GM21423 (cell line): Measurements from ENCODE around the gene ATF7IP.
A peak's percentile ranks its signal among the peaks of the same experiment; 100 is the strongest.
"Not testable (repeated sequence)": the region's sequence is repeated elsewhere in the genome, so short reads cannot be mapped to it uniquely, and the experiment has no call there.

Source experiments
- ATAC-seq: cut with Tn5 transposase; IDR thresholded peaks from one replicate; pipeline ENCODE4 v1.9.1; 2021; ENCODE audit warnings: mild to moderate bottlenecking, moderate library complexity; ENCODE audit not compliant: unreplicated experiment

The ATF7IP gene, protein sequence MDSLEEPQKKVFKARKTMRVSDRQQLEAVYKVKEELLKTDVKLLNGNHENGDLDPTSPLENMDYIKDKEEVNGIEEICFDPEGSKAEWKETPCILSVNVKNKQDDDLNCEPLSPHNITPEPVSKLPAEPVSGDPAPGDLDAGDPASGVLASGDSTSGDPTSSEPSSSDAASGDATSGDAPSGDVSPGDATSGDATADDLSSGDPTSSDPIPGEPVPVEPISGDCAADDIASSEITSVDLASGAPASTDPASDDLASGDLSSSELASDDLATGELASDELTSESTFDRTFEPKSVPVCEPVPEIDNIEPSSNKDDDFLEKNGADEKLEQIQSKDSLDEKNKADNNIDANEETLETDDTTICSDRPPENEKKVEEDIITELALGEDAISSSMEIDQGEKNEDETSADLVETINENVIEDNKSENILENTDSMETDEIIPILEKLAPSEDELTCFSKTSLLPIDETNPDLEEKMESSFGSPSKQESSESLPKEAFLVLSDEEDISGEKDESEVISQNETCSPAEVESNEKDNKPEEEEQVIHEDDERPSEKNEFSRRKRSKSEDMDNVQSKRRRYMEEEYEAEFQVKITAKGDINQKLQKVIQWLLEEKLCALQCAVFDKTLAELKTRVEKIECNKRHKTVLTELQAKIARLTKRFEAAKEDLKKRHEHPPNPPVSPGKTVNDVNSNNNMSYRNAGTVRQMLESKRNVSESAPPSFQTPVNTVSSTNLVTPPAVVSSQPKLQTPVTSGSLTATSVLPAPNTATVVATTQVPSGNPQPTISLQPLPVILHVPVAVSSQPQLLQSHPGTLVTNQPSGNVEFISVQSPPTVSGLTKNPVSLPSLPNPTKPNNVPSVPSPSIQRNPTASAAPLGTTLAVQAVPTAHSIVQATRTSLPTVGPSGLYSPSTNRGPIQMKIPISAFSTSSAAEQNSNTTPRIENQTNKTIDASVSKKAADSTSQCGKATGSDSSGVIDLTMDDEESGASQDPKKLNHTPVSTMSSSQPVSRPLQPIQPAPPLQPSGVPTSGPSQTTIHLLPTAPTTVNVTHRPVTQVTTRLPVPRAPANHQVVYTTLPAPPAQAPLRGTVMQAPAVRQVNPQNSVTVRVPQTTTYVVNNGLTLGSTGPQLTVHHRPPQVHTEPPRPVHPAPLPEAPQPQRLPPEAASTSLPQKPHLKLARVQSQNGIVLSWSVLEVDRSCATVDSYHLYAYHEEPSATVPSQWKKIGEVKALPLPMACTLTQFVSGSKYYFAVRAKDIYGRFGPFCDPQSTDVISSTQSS

DNA sequence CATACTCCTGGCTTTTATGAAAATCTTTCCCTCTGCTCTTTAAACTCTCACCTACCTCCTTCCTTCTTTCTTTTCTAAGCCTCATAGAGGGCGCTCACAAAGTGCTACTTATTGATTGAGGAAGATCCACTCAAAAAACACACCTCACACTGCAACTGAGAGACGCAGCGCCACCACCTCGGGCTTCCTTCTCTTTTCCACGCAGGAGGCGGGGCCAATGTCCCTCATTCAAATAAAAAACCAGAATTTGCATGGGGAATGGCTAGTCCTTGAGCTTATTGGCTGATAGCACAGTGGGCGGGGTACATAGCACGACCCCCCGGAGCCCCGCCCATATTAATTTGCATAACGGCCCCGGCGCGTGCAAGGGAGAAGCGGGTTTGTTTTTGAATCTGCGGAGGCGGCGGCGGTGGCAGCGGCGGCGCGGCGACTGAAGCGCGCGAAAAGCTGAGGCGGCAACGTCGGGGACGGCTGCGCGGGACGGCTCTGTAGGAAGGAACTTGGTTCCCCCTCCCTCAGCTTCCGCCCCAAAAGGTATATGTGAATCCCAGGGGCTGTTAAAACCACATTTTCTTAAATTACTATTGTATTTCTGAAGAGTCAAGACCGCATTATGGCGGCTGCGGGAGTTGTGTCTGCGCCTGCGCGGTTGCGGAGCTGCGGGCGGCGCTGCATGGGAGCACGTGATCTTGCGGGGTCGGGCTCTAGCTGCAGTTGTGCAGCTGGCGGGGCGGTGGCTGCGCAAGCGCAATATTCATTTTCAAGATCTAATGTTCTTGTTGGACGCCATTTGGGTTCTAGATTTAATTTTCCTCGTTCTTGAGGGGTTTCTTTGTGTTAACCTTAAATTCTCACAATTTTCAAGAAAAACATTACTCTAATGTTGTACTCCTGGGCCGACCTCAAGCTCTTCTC lies at the start of gene ATF7IP:
Gene ATF7IP (plus strand): TSS at position 389 of the 915 bp plus-strand sequence. CDS start 58,234 bp downstream, outside the sequence.
- peak; percentile 63 for ATAC-seq

DNA sequence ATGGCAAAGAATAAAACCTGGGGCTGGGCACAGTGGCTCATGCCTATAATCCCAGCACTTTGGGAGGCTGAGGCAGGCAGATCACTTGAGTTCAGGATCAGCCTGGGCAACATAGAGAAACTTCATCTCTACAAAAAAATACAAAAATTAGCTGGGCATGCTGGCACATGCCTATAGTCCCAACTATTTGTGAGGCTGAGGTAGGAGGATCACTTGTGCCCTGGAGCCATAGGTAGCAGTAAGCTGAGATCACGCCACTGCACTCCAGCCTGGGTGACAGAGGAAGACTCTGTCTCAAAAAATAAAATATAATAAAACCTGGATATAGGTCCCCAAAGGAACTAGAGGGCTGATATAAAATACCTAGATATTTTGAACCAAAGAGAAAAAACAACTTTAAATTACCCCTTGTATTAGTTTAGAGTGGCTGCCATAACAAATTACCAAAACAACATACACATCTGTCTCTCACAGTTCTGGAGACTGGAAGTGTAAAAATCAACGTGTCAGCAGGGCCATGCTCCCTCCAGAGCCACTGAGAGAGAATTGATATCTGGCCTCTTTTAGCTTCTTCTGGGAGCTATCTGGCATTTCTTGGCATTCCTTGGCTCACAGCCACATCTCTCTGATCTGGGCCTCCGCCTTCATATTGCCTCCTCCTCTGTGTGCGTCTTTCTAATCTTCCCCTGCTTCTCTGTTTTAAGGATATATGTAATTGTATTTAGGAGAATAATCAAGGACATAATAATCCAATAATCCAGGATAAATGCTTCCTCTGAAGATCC lies 47.9 kb upstream of the ATF7IP start:
- ATAC-seq, result no peak

DNA sequence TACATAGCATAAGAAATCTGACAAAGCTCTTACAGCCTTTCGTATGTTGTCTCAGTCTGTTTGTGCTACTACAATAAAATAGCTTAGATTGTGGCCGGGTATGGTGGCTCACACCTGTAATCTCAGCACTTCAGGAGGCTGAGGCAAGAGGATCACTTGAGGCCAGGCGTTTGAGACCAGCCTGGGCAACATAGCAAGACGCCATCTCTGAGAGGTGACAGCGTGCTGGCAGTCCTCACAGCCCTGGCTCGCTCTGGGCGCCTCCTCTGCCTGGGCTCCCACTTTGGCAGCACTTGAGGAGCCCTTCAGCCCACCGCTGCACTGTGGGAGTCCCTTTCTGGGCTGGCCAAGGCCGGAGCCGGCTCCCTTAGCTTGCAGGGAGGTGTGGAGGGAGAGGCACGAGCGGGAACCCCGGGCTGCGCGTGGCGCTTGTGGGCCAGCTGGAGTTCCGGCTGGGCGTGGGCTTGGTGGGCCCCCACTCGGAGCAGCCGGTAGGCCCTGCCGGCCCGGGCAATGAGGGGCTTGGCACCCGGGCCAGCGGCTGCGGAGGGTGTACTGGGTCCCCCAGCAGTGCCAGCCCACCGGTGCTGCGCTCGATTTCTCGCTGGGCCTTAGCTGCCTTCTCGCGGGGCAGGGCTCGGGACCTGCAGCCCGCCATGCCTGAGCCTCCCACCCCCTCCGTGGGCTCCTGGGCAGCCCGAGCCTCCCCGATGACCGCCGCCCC lies 45.6 kb upstream of the ATF7IP start:
- not testable (repeated sequence) for ATAC-seq

DNA sequence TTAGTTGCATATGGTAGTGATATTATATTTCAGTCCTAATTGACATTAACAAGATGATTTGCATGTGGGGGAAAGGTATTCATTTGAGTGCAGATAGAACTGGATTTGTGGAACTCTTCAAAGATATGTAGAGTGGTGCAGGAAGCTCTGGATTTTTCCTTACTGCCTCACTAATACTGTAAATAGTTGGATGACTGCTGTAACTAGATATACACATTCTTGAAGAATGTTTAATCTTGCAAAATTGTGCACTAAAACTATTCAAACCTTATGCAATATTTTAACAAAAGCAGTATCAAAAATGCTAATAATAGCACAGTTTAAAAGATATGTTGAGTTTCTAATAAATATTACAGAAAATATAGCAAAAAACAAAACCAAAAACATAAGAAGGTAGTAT lies 43.1 kb upstream of the ATF7IP start:
- no peak for ATAC-seq

DNA sequence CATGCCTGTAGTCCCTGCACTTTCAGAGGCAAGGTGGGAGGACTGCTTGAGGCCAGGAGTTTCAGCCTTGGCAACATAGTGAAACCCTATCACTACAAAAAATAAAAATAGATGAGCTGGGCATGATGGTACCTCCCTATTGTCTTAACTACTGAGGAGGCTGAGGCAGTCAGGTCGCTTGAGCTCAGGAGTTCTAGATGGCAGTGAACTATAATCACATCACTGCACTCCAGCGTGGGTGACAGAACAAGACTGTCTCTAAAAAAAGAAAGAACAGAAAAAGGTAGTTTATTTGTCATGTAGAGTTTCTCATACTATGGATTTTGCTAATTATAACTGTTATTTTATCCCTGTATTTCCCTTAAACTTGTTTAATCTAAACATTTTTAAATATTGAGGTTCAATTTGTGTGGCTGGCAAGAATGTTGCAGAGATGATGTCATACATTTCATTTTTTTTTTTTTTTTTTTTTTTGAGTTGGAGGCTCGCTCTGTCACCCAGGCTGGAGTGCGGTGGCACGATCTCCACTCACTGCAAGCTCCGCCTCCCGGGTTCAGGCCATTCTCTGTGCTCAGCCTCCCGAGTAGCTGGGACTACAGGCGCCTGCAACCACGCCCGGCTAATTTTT lies 39.7 kb upstream of the ATF7IP start:
- no peak for ATAC-seq

DNA sequence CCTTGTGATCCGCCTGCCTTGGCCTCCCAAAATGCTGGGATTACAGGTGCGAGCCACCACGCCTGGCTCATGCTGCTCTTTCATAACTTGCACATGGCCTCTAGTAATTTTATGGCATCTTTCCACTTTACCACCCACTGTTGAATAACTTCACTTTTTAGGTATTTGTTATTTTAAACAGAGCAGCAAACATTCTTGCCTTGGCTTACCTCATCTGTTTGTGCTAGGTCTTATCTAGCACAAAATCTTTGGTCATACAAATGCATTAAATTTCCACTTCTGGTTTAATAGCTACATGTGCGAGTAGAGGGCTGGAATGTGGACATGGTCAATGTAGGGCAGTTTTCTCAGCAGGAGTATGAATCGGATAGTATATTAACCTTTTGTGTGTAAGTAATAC lies 38.8 kb upstream of the ATF7IP start:
- no peak for ATAC-seq

DNA sequence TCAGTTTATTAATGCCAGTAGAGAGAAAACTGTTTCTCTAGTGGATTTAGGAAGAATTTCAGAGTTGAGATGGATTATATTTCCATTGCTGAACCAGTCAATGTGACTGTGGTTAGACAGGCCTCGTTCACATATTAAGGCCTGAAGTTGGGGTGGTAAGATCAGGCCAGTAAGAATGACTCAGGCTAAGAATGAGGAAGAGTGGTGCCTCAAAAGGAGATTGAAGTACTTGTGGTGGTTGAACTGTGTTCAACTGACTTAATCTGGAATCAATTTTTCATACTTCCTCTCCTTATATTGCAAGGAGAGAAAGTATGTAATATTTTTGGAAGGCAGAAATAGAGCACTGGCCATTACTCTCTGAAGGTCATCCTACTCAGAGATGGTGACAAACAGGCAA lies 37.8 kb upstream of the ATF7IP start:
- ATAC-seq, result no peak

DNA sequence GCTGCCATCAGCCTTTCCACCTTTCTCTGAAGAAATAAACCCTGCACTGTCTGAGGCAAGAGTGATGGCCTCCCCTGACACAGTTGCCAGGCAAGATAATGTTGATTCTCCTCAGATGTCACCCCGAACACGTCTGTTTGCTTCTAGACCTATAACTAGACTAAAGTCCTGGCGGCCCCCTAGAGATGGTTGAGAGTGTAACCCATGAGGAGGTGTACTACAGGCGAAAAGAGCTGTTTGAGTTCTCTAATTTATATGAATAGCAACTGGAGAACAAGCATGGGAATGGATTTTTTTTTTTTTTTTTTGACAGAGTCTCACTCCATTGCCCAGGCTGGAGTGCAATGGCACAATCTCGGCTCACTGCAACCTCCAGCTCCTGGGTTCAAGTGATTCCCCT lies 33.0 kb upstream of the ATF7IP start:
- ATAC-seq, result no peak

DNA sequence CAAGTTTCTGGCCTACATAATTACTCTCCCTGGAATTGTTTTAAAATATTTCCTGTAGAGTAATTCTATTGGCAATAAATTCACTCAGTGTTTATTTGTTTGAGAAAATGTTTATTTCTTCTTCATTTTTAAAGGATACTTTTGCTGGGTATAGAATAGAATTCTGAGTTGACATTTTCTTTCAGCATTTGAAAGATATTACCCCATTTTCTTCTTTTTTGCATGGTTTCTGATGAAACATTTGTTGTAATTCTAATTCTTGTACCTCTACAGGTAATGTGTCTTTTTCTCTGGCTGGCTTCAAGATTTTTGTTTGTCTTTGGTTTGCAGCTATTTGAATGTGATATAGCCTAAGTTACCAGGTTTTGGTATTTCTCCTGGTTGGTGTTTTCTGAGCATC lies 25.1 kb upstream of the ATF7IP start:
- ATAC-seq, result no peak

DNA sequence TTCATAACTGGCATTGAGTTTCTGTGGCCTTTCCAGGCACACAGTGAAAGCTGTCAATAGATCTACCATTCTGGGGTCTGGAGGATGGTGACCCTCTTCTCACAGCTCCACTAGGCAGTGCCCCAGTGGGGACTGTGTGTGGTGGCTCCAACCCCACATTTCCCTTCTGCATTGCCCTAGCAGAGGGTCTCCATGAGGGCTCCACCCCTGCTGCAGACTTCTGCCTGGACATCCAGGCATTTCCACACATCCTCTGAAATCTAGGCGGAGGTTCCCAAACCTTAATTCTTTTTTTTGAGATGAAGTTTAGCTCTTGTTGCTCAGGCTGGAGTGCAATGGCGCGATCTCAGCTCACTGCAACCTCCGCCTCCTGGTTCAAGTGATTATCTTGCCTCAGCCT lies 14.0 kb upstream of the ATF7IP start:
- not testable (repeated sequence) for ATAC-seq

DNA sequence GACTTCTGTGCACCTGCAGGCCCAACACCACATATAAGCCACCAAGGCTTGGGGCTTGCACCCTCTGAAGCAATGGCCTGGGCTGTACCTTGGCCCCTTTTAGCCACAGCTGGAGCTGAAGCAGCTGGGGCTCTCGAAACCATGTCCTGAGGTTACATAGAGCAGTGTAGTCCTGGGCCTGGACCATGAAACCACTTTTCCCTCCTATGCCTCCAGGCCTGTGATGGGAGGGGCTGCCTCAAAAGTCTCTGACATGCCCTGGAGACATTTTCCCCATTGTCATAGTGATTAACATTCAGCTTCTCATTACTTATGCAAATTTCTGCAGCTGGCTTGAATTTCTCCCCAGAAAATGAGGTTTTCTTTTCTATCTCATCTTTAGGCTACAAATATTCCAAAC lies 13.4 kb upstream of the ATF7IP start:
- not testable (repeated sequence) for ATAC-seq

DNA sequence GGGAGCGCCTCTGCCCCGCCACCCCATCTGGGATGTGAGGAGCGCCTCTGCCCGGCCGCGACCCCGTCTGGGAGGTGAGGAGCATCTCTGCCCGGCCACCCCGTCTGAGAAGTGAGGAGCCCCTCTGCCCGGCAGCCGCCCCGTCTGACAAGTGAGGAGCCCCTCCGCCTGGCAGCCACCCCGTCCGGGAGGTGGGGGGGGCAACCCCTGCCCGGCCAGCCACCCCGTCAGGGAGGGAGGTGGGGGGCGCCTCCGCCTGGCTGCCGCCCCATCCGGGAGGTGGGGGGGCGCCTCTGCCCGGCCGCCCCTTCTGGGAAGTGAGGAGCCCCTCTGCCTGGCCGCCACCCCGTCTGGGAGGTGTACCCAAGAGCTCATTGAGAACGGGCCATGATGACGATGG lies 10.8 kb upstream of the ATF7IP start:
- not testable (repeated sequence) for ATAC-seq

DNA sequence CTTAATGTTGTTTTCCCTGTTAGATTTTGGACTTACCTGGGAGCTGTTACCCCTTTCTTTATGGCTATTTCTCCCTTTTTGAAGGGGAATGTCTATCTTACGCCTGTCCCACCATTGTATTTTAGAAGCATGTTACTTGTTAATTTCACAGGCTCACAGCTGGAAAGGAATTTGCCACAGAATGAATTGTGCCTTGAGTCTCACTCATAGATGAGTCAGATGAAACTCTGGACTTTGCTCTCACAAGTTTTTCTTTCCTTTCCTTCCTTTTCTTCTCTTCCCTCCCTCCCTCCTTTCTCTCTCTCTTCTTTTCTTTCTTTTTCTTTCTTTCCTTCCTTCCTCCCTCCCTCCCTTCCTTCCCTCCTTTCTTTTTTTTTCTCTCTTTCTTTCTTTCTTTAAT lies 9.3 kb upstream of the ATF7IP start:
- ATAC-seq, result no peak

DNA sequence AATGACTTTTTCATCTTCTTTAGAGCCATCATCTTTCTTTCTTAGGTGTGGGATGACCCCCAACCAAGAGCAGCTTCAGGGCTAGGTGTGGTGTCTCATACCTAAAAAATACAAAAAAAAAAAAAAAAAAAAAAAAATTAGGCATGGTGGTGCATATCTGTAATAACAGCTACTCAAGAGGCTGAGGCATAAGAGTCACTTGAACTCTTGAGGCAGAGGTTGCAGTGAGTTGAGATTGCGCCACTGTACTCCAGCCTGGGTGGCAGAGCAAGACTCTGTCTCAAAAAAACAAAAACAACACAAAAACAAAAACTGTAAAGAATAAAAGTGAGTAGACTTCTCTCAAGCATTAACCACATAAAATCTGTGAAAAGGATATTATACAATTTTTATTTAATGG lies 8.0 kb upstream of the ATF7IP start:
- ATAC-seq, result no peak

DNA sequence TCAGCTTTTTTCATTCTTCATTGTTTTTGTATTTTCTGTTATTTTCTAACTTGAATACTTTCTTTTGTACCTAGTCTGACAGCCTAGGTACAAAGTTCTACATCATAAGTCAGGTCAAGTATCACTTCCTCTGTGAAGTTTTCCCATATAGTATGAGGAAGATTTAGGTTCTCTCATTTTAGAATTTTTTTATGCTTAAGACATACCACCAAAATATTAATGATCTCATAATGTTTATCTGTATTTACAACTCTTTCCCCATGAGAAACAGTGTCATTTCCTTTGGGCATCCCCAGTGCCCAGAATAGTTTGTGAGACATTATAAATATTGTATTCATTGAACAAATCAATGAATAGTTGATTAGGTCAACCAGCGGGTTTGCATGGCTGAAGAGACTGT lies 3.1 kb upstream of the ATF7IP start:
- peak; percentile 30 for ATAC-seq

DNA sequence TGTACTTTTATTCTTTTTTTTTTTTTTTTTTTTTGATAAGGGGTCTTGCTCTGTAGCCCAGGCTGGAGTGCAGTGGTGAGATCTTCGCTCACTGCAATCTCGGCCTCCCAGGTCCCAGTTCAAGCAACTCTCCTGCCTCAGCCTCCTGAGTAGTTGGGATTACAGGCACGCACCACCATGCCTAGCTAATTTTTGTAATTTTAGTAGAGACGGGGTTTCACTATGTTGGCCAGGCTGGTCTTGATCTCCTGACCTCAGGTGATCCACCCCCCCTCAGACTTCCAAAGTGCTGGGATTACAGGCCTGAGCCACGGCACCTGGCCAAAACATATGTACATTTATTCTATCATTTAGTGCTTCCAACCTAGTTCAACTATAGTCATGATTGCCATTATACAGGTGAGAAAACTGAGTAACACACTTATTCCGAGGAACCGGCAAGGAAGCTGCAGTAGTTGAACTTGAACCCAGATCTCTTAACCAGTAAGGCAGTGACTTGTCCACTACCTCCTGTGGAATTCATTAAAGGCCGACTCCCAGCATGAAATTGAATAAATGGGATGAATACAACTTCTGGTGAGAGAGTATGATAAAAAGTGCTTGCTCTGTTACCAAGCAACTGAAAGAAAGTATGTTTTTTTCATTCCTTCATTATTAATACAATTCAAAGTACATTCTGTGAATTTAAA lies 755 bp upstream of the ATF7IP start:
- ATAC-seq, result no peak

DNA sequence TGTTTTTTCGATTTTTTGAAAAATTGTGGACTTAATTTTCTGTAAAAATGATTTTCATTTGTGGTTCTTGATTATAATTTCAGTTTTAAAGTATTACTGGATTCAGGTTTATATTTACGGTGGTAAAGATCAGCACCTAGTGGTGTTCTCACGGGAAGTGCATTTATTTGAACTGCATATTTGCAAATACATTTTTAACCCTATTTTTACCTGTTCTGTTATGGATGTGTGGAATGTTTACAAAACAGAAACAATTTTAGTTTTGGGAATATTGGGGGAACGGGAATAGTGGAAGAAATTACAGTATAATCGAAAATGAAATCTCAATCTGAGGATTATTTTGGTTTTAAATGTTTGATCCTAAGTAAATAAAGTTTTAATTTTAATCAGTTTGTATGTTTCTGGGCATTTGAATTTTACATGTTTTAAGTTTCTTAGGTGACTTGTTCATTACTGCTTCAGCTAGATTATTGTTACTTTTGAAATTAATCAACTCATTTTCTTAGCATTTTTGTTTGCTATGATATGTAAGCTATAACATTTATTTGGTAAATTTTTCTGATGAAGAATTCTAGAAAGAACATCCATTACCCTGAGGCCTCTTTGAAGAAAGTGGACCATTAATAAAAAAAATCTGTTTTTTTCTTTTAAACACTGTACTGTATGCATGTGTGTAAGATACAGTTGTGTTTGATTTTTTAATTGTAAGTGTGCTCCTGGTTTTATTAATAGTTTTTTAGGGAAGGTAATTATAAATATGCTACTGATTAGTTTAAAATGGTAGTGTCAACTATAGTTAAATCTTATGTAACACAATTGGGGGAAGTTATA lies 942 bp downstream of the ATF7IP start:
- ATAC-seq, result no peak
